Suprapubic skin (tissue), 4 donors: Measurements from ENCODE around the gene CYSRT1.

Experiments used
- CTCF ChIP-seq, 2 donors: fragments of 200-600 bp in 1 of 2; fragments of 450-650 bp in 1 of 2; sonication (generic) in 1 of 2; IDR thresholded peaks; one replicate each; pipeline ENCODE4 v1.5.1; 2016 to 2019; ENCODE audit warnings: antibody characterized with exemption in 2 of 2, mild to moderate bottlenecking in 1 of 2, moderate library complexity in 1 of 2
- POLR2A ChIP-seq, 2 donors: fragments of 450-650 bp; IDR thresholded peaks; one replicate each; pipeline ENCODE4 v1.6.1; 2017; ENCODE audit warnings: antibody characterized with exemption in 2 of 2, mild to moderate bottlenecking in 2 of 2, moderate library complexity in 2 of 2
- POLR2AphosphoS5 ChIP-seq, 3 donors: sonication (generic); formaldehyde crosslinking; IDR thresholded peaks; one replicate each; pipeline ENCODE4 v1.6.1; 2017; ENCODE audit warnings: antibody characterized with exemption in 3 of 3

DNA sequence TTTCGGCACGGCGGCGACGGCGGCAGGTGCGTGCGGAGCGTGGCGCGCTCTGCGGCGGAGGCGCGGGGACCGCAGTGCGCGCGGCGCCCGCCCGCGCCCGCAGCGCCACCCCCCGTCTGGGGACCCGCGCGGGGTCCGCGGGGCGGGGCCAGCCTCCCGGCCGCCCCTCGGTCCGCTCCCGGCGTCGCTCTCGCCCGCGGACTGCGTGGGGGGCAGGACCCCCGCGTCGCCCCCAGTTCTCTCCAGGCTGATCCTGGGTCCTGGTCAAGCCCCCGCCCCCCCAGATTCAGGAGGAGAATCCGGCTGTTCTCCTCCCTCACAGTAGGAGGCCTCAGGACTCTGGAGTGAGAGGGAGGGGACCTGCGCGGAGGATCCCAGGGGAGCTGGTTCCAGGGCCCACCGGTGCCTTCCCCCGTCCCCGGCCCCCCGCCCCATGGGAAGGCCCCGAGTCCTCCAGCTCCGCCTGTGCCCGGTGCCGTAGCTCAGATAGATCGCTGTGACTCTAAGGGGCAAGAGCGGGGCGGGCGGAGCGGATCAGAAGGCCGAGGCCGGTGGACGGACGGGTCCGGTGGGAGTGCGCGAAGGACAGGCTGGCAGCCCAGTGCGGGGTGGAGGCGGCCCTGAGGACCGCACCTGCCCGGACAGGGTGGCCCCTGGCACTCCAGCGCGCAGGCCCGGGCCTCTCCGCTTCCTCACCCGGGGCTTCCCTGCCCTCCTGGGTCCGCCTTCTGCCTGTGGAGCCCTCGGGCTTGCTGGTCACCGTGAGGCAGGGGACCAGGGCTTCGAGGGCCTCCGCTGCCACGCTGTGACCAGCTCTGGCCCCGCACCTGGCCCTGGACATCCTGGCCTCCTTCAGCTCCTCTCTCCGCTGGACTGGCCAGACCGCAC lies 2.5 kb upstream of the CYSRT1 start, which contains the start of gene RNF208:
- TF ChIP-seq POLR2AphosphoS5 (IDR thresholded peaks at IDR 0.05) (no peak), CTCF (IDR thresholded peaks at IDR 0.05) (no peak), POLR2A (IDR thresholded peaks at IDR 0.05) (no peak)
